ENCODE data around the gene FMNL3. TPM values are rescaled to one million over a fixed set of nuclear protein-coding genes. Genes with fewer than 3 reads are reported as not detected.
A peak's percentile ranks its signal among the peaks of the same experiment; 100 is the strongest.

FMNL3 gene
- total RNA-seq, 1 donor from 2014 or later: 58.4 TPM

DNA sequence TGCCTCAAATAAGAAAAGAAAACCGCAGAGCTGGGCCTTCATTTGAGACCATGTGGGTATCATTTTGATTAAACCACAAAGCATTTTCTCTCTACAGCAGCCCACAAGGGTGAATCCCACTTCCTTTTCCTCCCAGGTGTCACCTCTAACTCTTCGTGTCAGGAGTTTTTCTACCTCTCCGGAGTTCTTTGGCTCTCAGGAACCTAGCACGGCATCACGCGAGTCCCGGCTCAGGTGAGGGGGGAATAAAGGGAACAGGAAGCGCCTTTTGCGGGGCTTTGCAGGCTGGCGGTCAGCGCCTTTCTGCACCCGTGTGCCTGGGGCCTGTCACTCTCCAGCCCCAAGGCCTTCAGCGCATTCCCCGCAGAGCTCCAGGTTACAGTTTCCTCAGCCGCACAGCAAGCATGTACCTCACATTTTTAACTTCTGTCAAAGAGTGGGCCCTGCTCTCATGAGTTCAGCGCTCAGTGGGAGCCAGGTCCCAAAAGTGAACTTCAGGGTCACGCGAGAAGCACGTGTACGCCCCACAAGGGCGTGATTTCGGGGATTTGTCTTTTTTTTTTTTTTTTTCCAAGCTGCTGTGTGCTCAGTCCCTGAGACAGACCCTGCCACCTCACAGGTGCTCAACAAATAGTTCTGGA is 84.6 kb downstream of the FMNL3 start:
- H4K20me1 ChIP-seq (ENCODE audit: insufficient read depth, low read length): peaks cover 6% of the 10 kb centered on the region
- no peaks in the 10 kb centered on the region for H3K9me3 ChIP-seq (ENCODE audit: insufficient read depth, low read depth, low read length)
- peak overlapping the region; percentile 97 for H3K4me2 ChIP-seq (ENCODE audit: low read length)
- H3K4me1 Mint-ChIP-seq (ENCODE audit: low read depth, unreplicated experiment): peaks cover 14% of the 10 kb centered on the region
- no peak for FAIRE-seq
- H2AFZ ChIP-seq (ENCODE audit: low read depth, low read length): peak overlapping the region; percentile 73
- peak overlapping the region; percentile 36 for H3K27ac Mint-ChIP-seq (ENCODE audit: unreplicated experiment)
- no peak for DNase-seq (ENCODE audit: low read depth)
- no peaks in the 10 kb centered on the region for H3K36me3 Mint-ChIP-seq (ENCODE audit: low read depth, unreplicated experiment)
- H3K9me3 Mint-ChIP-seq (ENCODE audit: unreplicated experiment): no peaks in the 10 kb centered on the region
- H3K27ac ChIP-seq (ENCODE audit: low read depth, low read length): peak overlapping the region; percentile 25
- H3K27me3 ChIP-seq (ENCODE audit: insufficient read depth, low read length): peaks cover 2% of the 10 kb centered on the region
- no peaks in the 10 kb centered on the region for H3K36me3 ChIP-seq (ENCODE audit: insufficient read depth, low read length)
- H3K4me3 ChIP-seq (ENCODE audit: insufficient read depth, low read depth, low read length): peak overlapping the region; percentile 68
- peaks cover 2% of the 10 kb centered on the region for H3K27me3 Mint-ChIP-seq (ENCODE audit: low read depth, unreplicated experiment)
- peak overlapping the region; percentile 79 for H3K9ac ChIP-seq (ENCODE audit: low read length)
- H3K4me3 Mint-ChIP-seq (ENCODE audit: unreplicated experiment): peak overlapping the region; percentile 88
- peaks cover 26% of the 10 kb centered on the region for H3K4me1 ChIP-seq (ENCODE audit: insufficient read depth, low read length)
- TF ChIP-seq EZH2 (IDR thresholded peaks at IDR 0.05; ENCODE audit: insufficient read depth, low read length): no peak
- TF ChIP-seq, protein P1, sequence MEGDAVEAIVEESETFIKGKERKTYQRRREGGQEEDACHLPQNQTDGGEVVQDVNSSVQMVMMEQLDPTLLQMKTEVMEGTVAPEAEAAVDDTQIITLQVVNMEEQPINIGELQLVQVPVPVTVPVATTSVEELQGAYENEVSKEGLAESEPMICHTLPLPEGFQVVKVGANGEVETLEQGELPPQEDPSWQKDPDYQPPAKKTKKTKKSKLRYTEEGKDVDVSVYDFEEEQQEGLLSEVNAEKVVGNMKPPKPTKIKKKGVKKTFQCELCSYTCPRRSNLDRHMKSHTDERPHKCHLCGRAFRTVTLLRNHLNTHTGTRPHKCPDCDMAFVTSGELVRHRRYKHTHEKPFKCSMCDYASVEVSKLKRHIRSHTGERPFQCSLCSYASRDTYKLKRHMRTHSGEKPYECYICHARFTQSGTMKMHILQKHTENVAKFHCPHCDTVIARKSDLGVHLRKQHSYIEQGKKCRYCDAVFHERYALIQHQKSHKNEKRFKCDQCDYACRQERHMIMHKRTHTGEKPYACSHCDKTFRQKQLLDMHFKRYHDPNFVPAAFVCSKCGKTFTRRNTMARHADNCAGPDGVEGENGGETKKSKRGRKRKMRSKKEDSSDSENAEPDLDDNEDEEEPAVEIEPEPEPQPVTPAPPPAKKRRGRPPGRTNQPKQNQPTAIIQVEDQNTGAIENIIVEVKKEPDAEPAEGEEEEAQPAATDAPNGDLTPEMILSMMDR (IDR thresholded peaks at IDR 0.05; ENCODE audit: insufficient read depth, low read depth, low read length): no peak
- no peaks in the 10 kb centered on the region for H3K79me2 ChIP-seq (ENCODE audit: insufficient read depth, low read length)

DNA sequence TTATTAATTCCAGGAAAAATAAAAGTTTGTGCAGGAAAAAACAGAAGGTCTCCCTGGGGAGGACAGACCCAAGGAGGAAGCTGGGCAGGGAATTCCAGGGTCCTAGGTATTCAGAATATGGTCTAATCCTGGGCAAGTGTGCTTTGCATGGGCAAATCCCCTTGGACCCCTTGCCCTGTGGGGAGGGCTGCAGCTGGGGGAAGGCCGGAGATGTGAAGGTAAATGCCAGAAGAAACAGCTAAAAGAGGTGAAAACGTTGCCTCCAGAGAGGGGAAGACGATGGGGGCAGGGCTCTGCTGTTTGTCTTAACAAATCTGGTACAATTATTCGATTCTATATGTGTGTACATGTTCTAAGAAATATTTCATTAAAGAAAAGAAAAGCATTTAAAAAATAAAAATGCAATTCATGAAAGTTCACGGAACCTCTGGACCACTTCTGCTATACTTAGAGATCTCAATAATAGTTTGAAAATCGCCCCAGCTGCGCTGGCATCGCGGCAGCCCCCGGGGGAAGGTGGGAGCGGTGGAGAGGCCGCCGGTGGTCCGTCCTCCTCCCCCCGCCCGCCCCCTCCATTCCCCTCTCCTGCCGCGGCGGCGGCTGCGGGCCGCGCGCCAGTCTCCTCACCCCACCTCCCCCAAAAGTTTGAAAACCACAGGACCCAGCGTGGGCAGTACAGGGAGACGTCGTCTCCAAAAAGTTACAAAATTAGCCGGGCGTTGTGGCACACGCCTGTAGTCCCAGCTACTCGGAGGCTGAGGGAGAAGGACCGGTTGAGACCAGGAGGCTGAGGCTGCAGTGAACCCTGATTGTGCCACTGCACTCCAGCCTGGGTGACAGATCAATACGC is 85.3 kb downstream of the FMNL3 start:
- peak overlapping the region; percentile 97 for H3K4me2 ChIP-seq (ENCODE audit: low read length)
- H3K4me1 ChIP-seq (ENCODE audit: insufficient read depth, low read length): peaks cover 22% of the 10 kb centered on the region
- H3K4me3 ChIP-seq (ENCODE audit: insufficient read depth, low read depth, low read length): peak overlapping the region; percentile 68
- peaks cover 2% of the 10 kb centered on the region for H3K27me3 Mint-ChIP-seq (ENCODE audit: low read depth, unreplicated experiment)
- H3K36me3 ChIP-seq (ENCODE audit: insufficient read depth, low read length): no peaks in the 10 kb centered on the region
- H4K20me1 ChIP-seq (ENCODE audit: insufficient read depth, low read length): peaks cover 4% of the 10 kb centered on the region
- H3K9me3 ChIP-seq (ENCODE audit: insufficient read depth, low read depth, low read length): no peaks in the 10 kb centered on the region
- peaks cover 14% of the 10 kb centered on the region for H3K4me1 Mint-ChIP-seq (ENCODE audit: low read depth, unreplicated experiment)
- H3K27me3 ChIP-seq (ENCODE audit: insufficient read depth, low read length): peaks cover 3% of the 10 kb centered on the region
- no peak for DNase-seq (ENCODE audit: low read depth)
- peak overlapping the region; percentile 79 for H3K9ac ChIP-seq (ENCODE audit: low read length)
- H3K27ac Mint-ChIP-seq (ENCODE audit: unreplicated experiment): no peak overlapping the region
- no peak for FAIRE-seq
- peak overlapping the region; percentile 88 for H3K4me3 Mint-ChIP-seq (ENCODE audit: unreplicated experiment)
- H3K27ac ChIP-seq (ENCODE audit: low read depth, low read length): no peak overlapping the region
- no peaks in the 10 kb centered on the region for H3K36me3 Mint-ChIP-seq (ENCODE audit: low read depth, unreplicated experiment)
- no peaks in the 10 kb centered on the region for H3K9me3 Mint-ChIP-seq (ENCODE audit: unreplicated experiment)
- no peaks in the 10 kb centered on the region for H3K79me2 ChIP-seq (ENCODE audit: insufficient read depth, low read length)
- H2AFZ ChIP-seq (ENCODE audit: low read depth, low read length): peak overlapping the region; percentile 73
- no peak for TF ChIP-seq EZH2 (IDR thresholded peaks at IDR 0.05; ENCODE audit: insufficient read depth, low read length)
- TF ChIP-seq, protein P1 (IDR thresholded peaks at IDR 0.05; ENCODE audit: insufficient read depth, low read depth, low read length): no peak

Data from astrocyte (in vitro differentiated cells and primary cell).